Measurements from ENCODE around the gene ITM2C. TPM values are rescaled to one million over a fixed set of nuclear protein-coding genes. Genes with fewer than 3 reads are reported as not detected.

ITM2C gene
- total and polyA plus RNA-seq, 9 of the 15 experiments (the other 6 are each of a cell fraction or from before 2014, with no cell fraction given), result 0.49 to 58.8 (median 21.5) TPM

DNA sequence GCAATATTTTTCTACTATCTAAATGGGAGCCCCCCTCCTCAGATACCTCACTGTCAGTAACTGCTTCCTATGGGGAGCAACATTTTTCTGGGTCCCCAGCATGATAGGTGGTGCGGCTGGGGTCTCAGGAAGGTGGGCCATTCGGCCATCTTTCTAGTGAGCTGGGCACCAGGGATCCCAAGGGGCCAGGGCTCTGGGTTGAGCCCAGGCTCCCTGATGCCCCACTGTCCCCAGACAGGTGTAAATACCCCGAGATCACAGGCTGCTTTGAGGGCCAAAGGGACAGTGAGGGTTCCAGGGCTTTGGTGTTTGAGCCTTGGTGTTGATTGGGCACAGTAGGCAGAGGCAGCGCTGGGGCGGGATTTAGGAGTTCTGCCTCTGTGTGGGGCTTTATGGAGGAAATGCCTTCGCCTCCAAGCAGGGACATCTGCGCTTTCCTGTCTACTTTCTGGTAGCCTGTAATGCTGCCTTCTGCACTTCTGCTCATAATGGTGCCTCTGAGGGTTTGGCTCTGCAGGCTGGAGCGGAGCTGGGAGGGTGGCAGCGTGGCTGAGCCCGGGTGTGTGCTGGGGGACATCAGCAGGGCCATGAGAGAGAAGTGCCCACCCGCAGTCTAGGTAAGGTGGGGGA, 5.3 kb downstream of the ITM2C start (continued):
- TF ChIP-seq, protein P1, sequence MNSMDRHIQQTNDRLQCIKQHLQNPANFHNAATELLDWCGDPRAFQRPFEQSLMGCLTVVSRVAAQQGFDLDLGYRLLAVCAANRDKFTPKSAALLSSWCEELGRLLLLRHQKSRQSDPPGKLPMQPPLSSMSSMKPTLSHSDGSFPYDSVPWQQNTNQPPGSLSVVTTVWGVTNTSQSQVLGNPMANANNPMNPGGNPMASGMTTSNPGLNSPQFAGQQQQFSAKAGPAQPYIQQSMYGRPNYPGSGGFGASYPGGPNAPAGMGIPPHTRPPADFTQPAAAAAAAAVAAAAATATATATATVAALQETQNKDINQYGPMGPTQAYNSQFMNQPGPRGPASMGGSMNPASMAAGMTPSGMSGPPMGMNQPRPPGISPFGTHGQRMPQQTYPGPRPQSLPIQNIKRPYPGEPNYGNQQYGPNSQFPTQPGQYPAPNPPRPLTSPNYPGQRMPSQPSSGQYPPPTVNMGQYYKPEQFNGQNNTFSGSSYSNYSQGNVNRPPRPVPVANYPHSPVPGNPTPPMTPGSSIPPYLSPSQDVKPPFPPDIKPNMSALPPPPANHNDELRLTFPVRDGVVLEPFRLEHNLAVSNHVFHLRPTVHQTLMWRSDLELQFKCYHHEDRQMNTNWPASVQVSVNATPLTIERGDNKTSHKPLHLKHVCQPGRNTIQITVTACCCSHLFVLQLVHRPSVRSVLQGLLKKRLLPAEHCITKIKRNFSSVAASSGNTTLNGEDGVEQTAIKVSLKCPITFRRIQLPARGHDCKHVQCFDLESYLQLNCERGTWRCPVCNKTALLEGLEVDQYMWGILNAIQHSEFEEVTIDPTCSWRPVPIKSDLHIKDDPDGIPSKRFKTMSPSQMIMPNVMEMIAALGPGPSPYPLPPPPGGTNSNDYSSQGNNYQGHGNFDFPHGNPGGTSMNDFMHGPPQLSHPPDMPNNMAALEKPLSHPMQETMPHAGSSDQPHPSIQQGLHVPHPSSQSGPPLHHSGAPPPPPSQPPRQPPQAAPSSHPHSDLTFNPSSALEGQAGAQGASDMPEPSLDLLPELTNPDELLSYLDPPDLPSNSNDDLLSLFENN (IDR thresholded peaks at IDR 0.05; ENCODE audit: low read depth in 2 of 2, low read length in 2 of 2), result no peak
- no peak for TF ChIP-seq KAT7 (CRISPR knock-in tag; IDR thresholded peaks at IDR 0.05; ENCODE audit: borderline replicate concordance)

DNA sequence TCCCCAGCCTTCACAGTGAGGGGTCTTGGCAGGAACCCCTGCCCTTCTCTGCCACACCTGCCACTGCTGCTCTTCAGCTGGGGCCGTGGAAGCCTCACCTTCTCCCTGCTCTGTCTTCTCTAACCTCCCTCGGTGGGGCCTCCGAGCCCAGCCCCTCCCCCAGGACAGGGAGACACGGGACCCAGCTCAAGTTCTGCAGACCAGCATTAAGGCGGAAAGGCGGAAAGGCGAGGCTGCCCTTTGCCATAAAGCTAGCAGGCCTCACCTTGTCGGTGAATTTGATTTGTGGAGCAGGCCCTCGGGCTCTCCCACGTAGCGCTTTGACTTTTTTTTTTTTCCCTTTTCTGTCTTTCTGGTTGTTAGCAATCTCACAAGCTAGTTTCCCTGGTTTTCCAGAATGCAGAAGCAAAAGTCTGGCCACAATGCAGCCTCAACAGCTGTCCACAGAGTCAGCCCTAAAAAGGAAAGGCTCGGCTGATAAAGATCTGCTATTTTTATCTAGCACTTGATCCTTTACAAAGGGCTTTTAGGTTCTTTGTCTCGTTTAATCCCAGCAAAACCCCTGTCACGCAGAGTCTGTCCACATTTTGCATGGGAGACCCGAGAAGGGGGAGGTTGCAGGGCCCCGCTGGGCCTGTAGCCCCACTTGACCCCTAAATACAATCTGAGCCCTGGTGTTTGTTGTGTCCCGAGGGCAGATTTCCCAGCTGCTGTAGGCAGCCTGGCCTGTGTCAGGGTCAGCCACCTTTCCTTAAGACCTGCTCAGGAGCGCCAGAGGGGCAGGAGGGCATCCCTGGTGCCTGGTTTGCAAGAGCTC, 6.0 kb downstream of the ITM2C start:
- no peaks in the 10 kb centered on the region for H3K9me3 ChIP-seq (replicated peaks; ENCODE audit: control insufficient read depth, insufficient read depth, low read depth, low read length)
- CTCF ChIA-PET (ENCODE audit: low intra/inter-chr PET ratio), result no interaction called here
- in situ Hi-C loops (cut with MboI), result no loop called here
- no peak overlapping the region for H3K4me3 ChIP-seq
- intact Hi-C loops (cut with micrococcal nuclease), result no loop called here
- ATAC-seq (no peak), DNase-seq (ENCODE audit: extremely low read depth in 1 of 4, low spot score in 3 of 4) (no peak), FAIRE-seq (no peak)
- H4K20me1 ChIP-seq (replicated peaks; ENCODE audit: control insufficient read depth, insufficient read depth, low read length), result peaks cover 9% of the 10 kb centered on the region
- H3K4me2 ChIP-seq (ENCODE audit: insufficient read depth, low read length), result no peak overlapping the region
- WGBS (ENCODE audit: insufficient coverage, low coverage, missing lambda C conversion rate), result 54% methylated on average over 11 of the region's 18 CpGs
- H3K4me1 ChIP-seq (replicated peaks in 1 of 2; ENCODE audit: control insufficient read depth in 2 of 2, insufficient read depth in 2 of 2, low read length in 2 of 2), result peaks cover 0 to 31% of the 10 kb centered on the region in 2 experiments; a peak in 3 of 5 replicates
- H3K27me3 ChIP-seq (ENCODE audit: control insufficient read depth in 2 of 2, insufficient read depth in 2 of 2, low read length in 2 of 2), result no peaks in the 10 kb centered on the region
- no peak overlapping the region for H2AFZ ChIP-seq (ENCODE audit: low read depth, low read length)
- POLR2A ChIA-PET, result interaction anchor here (0.8 to 1.5 kb wide), 3 partner anchors 9 to 34 kb away, joined by 3 to 5 read pairs (median 4); no protein-coding TSS in a partner anchor
- no peaks in the 10 kb centered on the region for H3K79me2 ChIP-seq (ENCODE audit: control insufficient read depth, insufficient read depth, low read length)
- H3K36me3 ChIP-seq (ENCODE audit: control insufficient read depth, insufficient read depth, low read length), result no peaks in the 10 kb centered on the region
- H3K9me1 ChIP-seq (ENCODE audit: control insufficient read depth, insufficient read depth, low read length), result no peaks in the 10 kb centered on the region
- H3K9ac ChIP-seq (ENCODE audit: insufficient read depth in 1 of 2, low read depth in 2 of 2, low read length in 2 of 2), result peak overlapping the region in 1 of 2 experiments; percentile 58; a peak in 2 of 4 replicates
- no peak overlapping the region for H3K27ac ChIP-seq (ENCODE audit: extremely low read depth, low read depth, low read length)
- BruUV-seq (replicated peaks), result no TSS peak
- TF ChIP-seq ZNF830 (CRISPR knock-in tag; IDR thresholded peaks at IDR 0.05), result no peak
- no peak for TF ChIP-seq ELF4 (CRISPR knock-in tag; IDR thresholded peaks at IDR 0.05)
- no peak for TF ChIP-seq SIN3B (IDR thresholded peaks at IDR 0.05; ENCODE audit: low read depth)
- no peak for TF ChIP-seq RERE (CRISPR knock-in tag; IDR thresholded peaks at IDR 0.05; ENCODE audit: borderline replicate concordance)
- TF ChIP-seq, protein P2, sequence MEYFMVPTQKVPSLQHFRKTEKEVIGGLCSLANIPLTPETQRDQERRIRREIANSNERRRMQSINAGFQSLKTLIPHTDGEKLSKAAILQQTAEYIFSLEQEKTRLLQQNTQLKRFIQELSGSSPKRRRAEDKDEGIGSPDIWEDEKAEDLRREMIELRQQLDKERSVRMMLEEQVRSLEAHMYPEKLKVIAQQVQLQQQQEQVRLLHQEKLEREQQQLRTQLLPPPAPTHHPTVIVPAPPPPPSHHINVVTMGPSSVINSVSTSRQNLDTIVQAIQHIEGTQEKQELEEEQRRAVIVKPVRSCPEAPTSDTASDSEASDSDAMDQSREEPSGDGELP (CRISPR knock-in tag; IDR thresholded peaks at IDR 0.05; ENCODE audit: borderline replicate concordance), result no peak
- TF ChIP-seq ZNF316 (IDR thresholded peaks at IDR 0.05), result no peak
